Vagina (tissue), 2 donors: Measurements from ENCODE around the gene CCDC200. TPM values are rescaled to one million over a fixed set of nuclear protein-coding genes. Genes with fewer than 3 reads are reported as not detected.

Source experiments
- DNase-seq, 2 donors: peaks; one replicate each; pipeline ENCODE4 v3.0.0-alpha.2; 2017; ENCODE audit errors: extremely low spot score in 2 of 2
- H3K27ac ChIP-seq: fragments of 200-600 bp; sonication (generic); one replicate; pipeline ENCODE4 v1.5.1; 2019
- H3K27me3 ChIP-seq: fragments of 200-600 bp; sonication (generic); one replicate; pipeline ENCODE4 v1.5.1; 2019
- H3K36me3 ChIP-seq, 2 donors: fragments of 200-600 bp; sonication (generic); one replicate each; pipeline ENCODE4 v1.5.1; 2017 to 2019
- H3K4me1 ChIP-seq: fragments of 200-600 bp; sonication (generic); one replicate; pipeline ENCODE4 v1.5.1; 2019
- H3K4me3 ChIP-seq, 2 donors: fragments of 200-600 bp; sonication (generic); 1 replicate in 1 of 2; 2 replicates in 1 of 2; pipeline ENCODE4 v1.5.1; 2016 to 2019
- H3K9me3 ChIP-seq: fragments of 200-600 bp; sonication (generic); one replicate; pipeline ENCODE4 v1.5.1; 2019
- CTCF ChIP-seq, 3 experiments: fragments of 450-650 bp in 2 of 3; fragments of 200-600 bp in 1 of 3; sonication (generic) in 1 of 3; IDR thresholded peaks; one replicate each; pipeline ENCODE4 v1.5.1; 2017 to 2019; ENCODE audit warnings: antibody characterized with exemption in 3 of 3, mild to moderate bottlenecking in 2 of 3, moderate library complexity in 2 of 3
- POLR2A ChIP-seq, 2 donors: fragments of 450-650 bp; IDR thresholded peaks; one replicate each; pipeline ENCODE4 v1.6.1; 2017; ENCODE audit warnings: antibody characterized with exemption in 2 of 2, mild to moderate bottlenecking in 2 of 2, moderate library complexity in 2 of 2
- POLR2AphosphoS5 ChIP-seq, 2 donors: sonication (generic); formaldehyde crosslinking; IDR thresholded peaks; one replicate each; pipeline ENCODE4 v1.9.0; 2017; ENCODE audit warnings: antibody characterized with exemption in 2 of 2, mild to moderate bottlenecking in 2 of 2, low read depth in 1 of 2; ENCODE audit not compliant: insufficient read depth in 1 of 2
- intact Hi-C: fragments of 100-400 bp; cut with DNase I; formaldehyde crosslinking; loops from one replicate; pipeline ENCODE4 v1.15.1; 2023
- total RNA-seq: library from RNA; depleted of rRNA; stranded (reverse); fragments of >200 nt; gene quantifications from one replicate; pipeline ENCODE4 v1.2.3, GENCODE V29; 2016

Gene CCDC200
- total RNA-seq, 1 donor from 2014 or later = not detected

DNA sequence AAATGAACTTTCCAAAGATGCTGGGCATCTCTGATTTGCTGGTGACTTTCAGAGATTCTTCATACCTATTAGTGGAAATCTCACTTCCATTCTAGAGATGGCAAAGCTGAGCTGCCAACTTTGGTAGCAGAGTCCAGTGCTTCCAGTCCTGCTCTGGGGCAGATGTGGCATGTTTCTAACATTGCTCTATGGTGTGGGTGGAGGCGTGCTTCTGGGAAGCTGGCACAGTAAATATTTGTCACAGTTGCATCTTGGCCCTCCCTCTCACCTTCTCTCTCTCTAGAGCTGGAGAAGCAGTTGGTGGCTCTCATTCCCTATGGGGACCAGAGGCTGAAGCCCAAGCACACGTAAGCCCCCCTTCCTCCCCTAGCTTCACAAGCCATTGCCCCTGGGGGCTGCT is 14.9 kb downstream of the CCDC200 start:
- Histone ChIP-seq H3K27me3 (no peaks in the 10 kb centered on the region), H3K4me3 (no peak overlapping the region), H3K9me3 (no peaks in the 10 kb centered on the region), H3K36me3 (peaks cover 0 to 13% of the 10 kb centered on the region in 2 donors), H3K4me1 (peaks cover 23% of the 10 kb centered on the region), H3K27ac (no peak overlapping the region)
- TF ChIP-seq POLR2AphosphoS5 (IDR thresholded peaks at IDR 0.05; ENCODE audit: insufficient read depth in 1 of 2, low read depth in 1 of 2) (no peak), CTCF (IDR thresholded peaks at IDR 0.05) (no peak), POLR2A (IDR thresholded peaks at IDR 0.05) (no peak)
- no peak for DNase-seq
- intact Hi-C loops = loop anchor here (10.0 kb wide), 1 partner anchor 121 kb away; no protein-coding TSS in a partner anchor

DNA sequence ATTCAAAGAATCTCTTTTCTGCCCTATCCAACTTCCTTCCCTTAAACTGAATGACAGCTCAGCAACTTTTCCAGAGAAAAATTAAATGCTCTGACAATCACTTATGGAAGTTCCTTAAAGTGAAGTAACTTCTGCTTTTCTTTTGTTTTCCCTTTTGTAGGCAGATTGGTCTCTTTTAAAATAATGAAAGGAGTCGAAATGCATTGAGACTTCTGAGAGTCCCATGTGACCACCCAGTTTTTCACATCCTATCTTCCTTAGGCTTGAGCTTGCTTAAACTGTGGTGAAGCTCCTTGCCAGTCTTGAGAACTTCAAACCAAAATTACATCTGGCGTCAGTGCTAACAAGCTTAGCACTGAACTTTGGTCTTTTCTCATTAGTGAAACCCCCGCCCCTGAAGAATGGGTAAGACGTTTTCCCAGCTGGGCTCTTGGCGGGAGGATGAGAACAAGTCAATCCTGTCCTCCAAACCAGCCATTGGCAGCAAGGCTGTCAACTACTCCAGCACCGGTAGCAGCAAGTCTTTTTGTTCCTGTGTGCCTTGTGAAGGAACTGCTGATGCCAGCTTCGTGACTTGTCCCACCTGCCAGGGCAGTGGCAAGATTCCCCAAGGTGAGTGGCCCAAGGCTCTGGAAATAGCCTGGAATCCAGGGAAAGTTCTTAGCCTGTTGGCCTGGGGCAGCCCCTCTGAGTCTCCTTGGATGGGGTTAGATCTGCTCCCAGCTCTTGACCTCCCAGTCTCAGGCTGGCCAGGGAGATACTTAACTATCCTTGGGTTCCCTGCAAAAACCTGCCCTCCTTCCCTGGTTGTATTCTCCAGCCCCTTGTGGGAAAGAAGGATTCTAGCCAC is 15.6 kb downstream of the CCDC200 start:
- intact Hi-C loops = loop anchor here (10.0 kb wide), 1 partner anchor 122 kb away; no protein-coding TSS in a partner anchor
- H3K36me3 ChIP-seq = peaks cover 0 to 19% of the 10 kb centered on the region in 2 donors
- no peak for DNase-seq
- no peaks in the 10 kb centered on the region for H3K27me3 ChIP-seq
- TF ChIP-seq POLR2A (IDR thresholded peaks at IDR 0.05) (no peak), CTCF (IDR thresholded peaks at IDR 0.05) (no peak), POLR2AphosphoS5 (IDR thresholded peaks at IDR 0.05; ENCODE audit: insufficient read depth in 1 of 2, low read depth in 1 of 2) (no peak)
- peaks cover 23% of the 10 kb centered on the region for H3K4me1 ChIP-seq
- peak overlapping the region; percentile 87 for H3K27ac ChIP-seq
- peak overlapping the region; percentile 60 to 78 for H3K4me3 ChIP-seq
- H3K9me3 ChIP-seq = no peaks in the 10 kb centered on the region

DNA sequence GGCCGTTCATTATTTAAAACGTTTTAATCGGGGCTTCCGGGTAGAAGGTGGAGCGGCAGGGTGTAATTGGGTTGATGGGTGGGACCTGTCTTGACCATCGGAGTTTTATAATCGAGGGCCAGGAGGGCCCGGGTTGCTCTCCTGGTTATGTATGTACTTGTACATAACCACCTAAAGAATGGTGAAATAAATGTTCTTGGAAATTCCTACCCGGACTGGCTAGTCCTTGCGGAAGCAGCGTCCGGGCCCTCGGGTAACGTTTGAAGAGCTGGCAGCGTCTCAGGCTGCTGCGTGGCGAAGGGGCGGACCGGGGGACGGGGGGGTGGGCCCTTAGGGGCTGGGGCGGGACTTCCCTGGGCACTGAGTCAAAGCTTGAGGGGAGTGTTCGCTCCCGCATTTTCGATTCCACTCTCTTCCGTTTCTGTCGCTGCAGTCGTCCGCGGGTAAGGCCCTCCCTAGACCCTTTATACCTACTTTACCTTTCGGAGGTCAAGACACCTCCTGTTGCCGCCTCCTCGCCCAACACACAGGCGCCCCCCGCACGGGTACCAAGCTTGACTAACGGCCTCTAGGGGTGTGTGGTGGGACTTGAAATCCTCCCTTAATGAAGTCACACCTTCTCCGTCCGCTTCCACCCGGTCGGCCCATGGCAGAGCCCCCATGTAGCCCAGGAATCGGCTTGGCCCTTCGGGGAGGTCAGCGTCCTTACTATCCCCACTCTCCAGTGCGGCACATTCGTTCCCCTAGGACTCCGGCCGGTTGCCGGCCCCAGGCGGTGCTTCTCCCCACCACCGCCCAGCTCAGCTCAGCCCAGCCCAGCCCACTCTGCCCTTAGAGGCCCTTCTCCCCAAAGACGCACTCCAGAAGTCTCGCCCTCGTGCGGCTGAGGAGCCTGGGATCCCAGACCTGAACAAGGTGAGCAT is 16.7 kb downstream of the CCDC200 start, which contains the start of gene TMEM106A:
Gene TMEM106A (plus strand): TSS at position 396 of the 923 bp plus-strand sequence. CDS start 1,167 bp downstream, outside the sequence.
- Histone ChIP-seq H3K4me3 (peak within 1 kb of the TSS; percentile 60 to 78), H3K36me3 (peaks cover 0 to 31% of the 10 kb centered on the region in 2 donors), H3K27me3 (no peaks in the 10 kb centered on the region), H3K9me3 (no peaks in the 10 kb centered on the region), H3K27ac (peak within 1 kb of the TSS; percentile 87), H3K4me1 (peaks cover 23% of the 10 kb centered on the region)
- TF ChIP-seq CTCF (IDR thresholded peaks at IDR 0.05) (no peak), POLR2A (IDR thresholded peaks at IDR 0.05) (no peak), POLR2AphosphoS5 (IDR thresholded peaks at IDR 0.05; ENCODE audit: insufficient read depth in 1 of 2, low read depth in 1 of 2) (peak in 1 of 2 donors; percentile 78)
- intact Hi-C loops = loop anchor here (10.0 kb wide), 1 partner anchor 123 kb away; no protein-coding TSS in a partner anchor
- DNase-seq = peak in 1 of 2 donors; percentile 90

GRCh38 chr17:43211123-43211479 is 17.3 kb downstream of the CCDC200 start:
- H3K36me3 ChIP-seq = peaks cover 0 to 31% of the 10 kb centered on the region in 2 donors
- TF ChIP-seq POLR2A (IDR thresholded peaks at IDR 0.05) = no peak
- TF ChIP-seq CTCF (IDR thresholded peaks at IDR 0.05) = no peak
- no peak for DNase-seq
- intact Hi-C loops = loop anchor here (10.0 kb wide), 1 partner anchor 124 kb away; no protein-coding TSS in a partner anchor
- no peaks in the 10 kb centered on the region for H3K27me3 ChIP-seq
- H3K27ac ChIP-seq = peak overlapping the region; percentile 87
- peaks cover 23% of the 10 kb centered on the region for H3K4me1 ChIP-seq
- H3K9me3 ChIP-seq = no peaks in the 10 kb centered on the region
- peak overlapping the region; percentile 60 to 78 for H3K4me3 ChIP-seq
